ENCODE data around the gene UGT1A8. TPM values are rescaled to one million over a fixed set of nuclear protein-coding genes. Genes with fewer than 3 reads are reported as not detected.
"Not testable (repeated sequence)": the region's sequence is repeated elsewhere in the genome, so short reads cannot be mapped to it uniquely, and the experiment has no call there.

Gene UGT1A8
- total RNA-seq, 1 experiment from 2014 or later, result 0.17 TPM

GRCh38 chr2:233699424-233700027 lies 82.1 kb downstream of the UGT1A8 start:
- BruUV-seq (replicated peaks), result TSS peak; percentile 83
- H3K79me2 ChIP-seq (ENCODE audit: low read depth), result peaks cover 96% of the 10 kb centered on the region
- POLR2A ChIA-PET (ENCODE audit: unreplicated experiment), result interaction anchor here (0.6 to 2.0 kb wide), 4 partner anchors 8 to 796 kb away, joined by 3 to 38 read pairs (median 3); partner anchors contain the start of gene USP40

GRCh38 chr2:233700028-233700635 lies 82.7 kb downstream of the UGT1A8 start:
- H3K4me2 ChIP-seq, result peak overlapping the region; percentile 96
- peaks cover 79% of the 10 kb centered on the region for H3K36me3 ChIP-seq (ENCODE audit: low read depth)
- TF ChIP-seq CTCF (conservative IDR thresholded peaks at IDR 0.05) (no peak), EZH2 (IDR thresholded peaks at IDR 0.05; ENCODE audit: low read depth) (no peak)
- H3K27ac ChIP-seq, result peak overlapping the region; percentile 97
- ChIA-PET CTCF (no interaction called here), POLR2A (ENCODE audit: unreplicated experiment) (interaction anchor here (0.6 to 2.0 kb wide), 5 partner anchors 9 to 133 kb away, joined by 3 to 38 read pairs (median 3); partner anchors contain the start of gene USP40)
- peak overlapping the region; percentile 69; the same call in 1 of the 2 replicates for H3K4me3 ChIP-seq
- BruUV-seq (replicated peaks), result no TSS peak
- no peak overlapping the region for H2AFZ ChIP-seq
- no peaks in the 10 kb centered on the region for H3K9me3 ChIP-seq (ENCODE audit: insufficient read depth, low read depth)
- peak; percentile 67 to 98 for DNase-seq
- H3K27me3 ChIP-seq (ENCODE audit: insufficient read depth, low read depth), result no peaks in the 10 kb centered on the region
- H3K4me1 ChIP-seq (replicated peaks; ENCODE audit: insufficient read depth), result peaks cover 92% of the 10 kb centered on the region
- peaks cover 93% of the 10 kb centered on the region for H3F3A ChIP-seq (ENCODE audit: insufficient read depth, low read depth)
- no peaks in the 10 kb centered on the region for H4K20me1 ChIP-seq (ENCODE audit: insufficient read depth)
- intact Hi-C loops (cut with micrococcal nuclease; ENCODE audit: unreplicated experiment), result loop anchor here (10.0 kb wide), 1 partner anchor 1285 kb away; no protein-coding TSS in a partner anchor
- peaks cover 96% of the 10 kb centered on the region for H3K79me2 ChIP-seq (ENCODE audit: low read depth)
- no peaks in the 10 kb centered on the region for H3K9me2 ChIP-seq (ENCODE audit: insufficient read depth)

More at GRCh38 chr2:233699424-233700027, 82.1 kb downstream of the UGT1A8 start:
- H4K20me1 ChIP-seq (ENCODE audit: insufficient read depth), result no peaks in the 10 kb centered on the region
- DNase-seq, result peak in 1 of 2 experiments; percentile 73
- no peaks in the 10 kb centered on the region for H3K27me3 ChIP-seq (ENCODE audit: insufficient read depth, low read depth)
- CTCF ChIA-PET, result interaction anchor here (0.6 kb wide), 1 partner anchor 211 kb away, joined by 4 read pairs; no protein-coding TSS in a partner anchor
- peak overlapping the region; percentile 97 for H3K27ac ChIP-seq
- intact Hi-C loops (cut with micrococcal nuclease; ENCODE audit: unreplicated experiment), result loop anchor here (10.0 kb wide), 3 partner anchors 545 to 1285 kb away; no protein-coding TSS in a partner anchor
- H2AFZ ChIP-seq, result no peak overlapping the region
- no peak for TF ChIP-seq CTCF (conservative IDR thresholded peaks at IDR 0.05)
- no peak for TF ChIP-seq EZH2 (IDR thresholded peaks at IDR 0.05; ENCODE audit: low read depth)
- H3K9me2 ChIP-seq (ENCODE audit: insufficient read depth), result no peaks in the 10 kb centered on the region
- H3F3A ChIP-seq (ENCODE audit: insufficient read depth, low read depth), result peaks cover 93% of the 10 kb centered on the region
- peak overlapping the region; percentile 96 for H3K4me2 ChIP-seq
- no peaks in the 10 kb centered on the region for H3K9me3 ChIP-seq (ENCODE audit: insufficient read depth, low read depth)
- peak overlapping the region; percentile 69 for H3K4me3 ChIP-seq
- peaks cover 79% of the 10 kb centered on the region for H3K36me3 ChIP-seq (ENCODE audit: low read depth)
- peaks cover 86% of the 10 kb centered on the region for H3K4me1 ChIP-seq (replicated peaks; ENCODE audit: insufficient read depth)

- Histone ChIP-seq H3K79me2 (ENCODE audit: low read depth) (peaks cover 96% of the 10 kb centered on the region), H3K36me3 (ENCODE audit: low read depth) (peaks cover 79% of the 10 kb centered on the region), H3F3A (ENCODE audit: insufficient read depth, low read depth) (peaks cover 93% of the 10 kb centered on the region), H3K4me1 (replicated peaks; ENCODE audit: insufficient read depth) (peaks cover 93% of the 10 kb centered on the region), H3K27ac (peak overlapping the region; percentile 97)
- H3K4me2 ChIP-seq; H2AFZ ChIP-seq; H3K9me2 ChIP-seq (ENCODE audit: insufficient read depth); CTCF ChIA-PET; DNase-seq; H3K27me3 ChIP-seq (ENCODE audit: insufficient read depth, low read depth); H3K9me3 ChIP-seq (ENCODE audit: insufficient read depth, low read depth); H3K4me3 ChIP-seq; H4K20me1 ChIP-seq (ENCODE audit: insufficient read depth); BruUV-seq (replicated peaks): not testable (repeated sequence)
- intact Hi-C loops (cut with micrococcal nuclease; ENCODE audit: unreplicated experiment), result loop anchor here (10.0 kb wide), 1 partner anchor 1284 kb away; no protein-coding TSS in a partner anchor
- POLR2A ChIA-PET (ENCODE audit: unreplicated experiment), result interaction anchor here (0.6 to 2.0 kb wide), 3 partner anchors 10 to 117 kb away, joined by 3 to 38 read pairs (median 3); no protein-coding TSS in a partner anchor
These were observed 83.4 kb downstream of the UGT1A8 start for GRCh38 chr2:233700842-233701241.
